Activated T-helper 1 cell treated with anti-CD3 and anti-CD28 coated beads, Interleukin-2, amount 50 U/mL, for 16 hours (primary cell): ENCODE data around the gene FOXRED2.
"Not testable (repeated sequence)": the region's sequence is repeated elsewhere in the genome, so short reads cannot be mapped to it uniquely, and the experiment has no call there.

Experiments
- DNase-seq, 2 donors: peaks; one replicate each; pipeline ENCODE4 v3.0.0-alpha.2; 2020; ENCODE audit warnings: low read depth in 1 of 2, low spot score in 1 of 2

The FOXRED2 gene

DNA sequence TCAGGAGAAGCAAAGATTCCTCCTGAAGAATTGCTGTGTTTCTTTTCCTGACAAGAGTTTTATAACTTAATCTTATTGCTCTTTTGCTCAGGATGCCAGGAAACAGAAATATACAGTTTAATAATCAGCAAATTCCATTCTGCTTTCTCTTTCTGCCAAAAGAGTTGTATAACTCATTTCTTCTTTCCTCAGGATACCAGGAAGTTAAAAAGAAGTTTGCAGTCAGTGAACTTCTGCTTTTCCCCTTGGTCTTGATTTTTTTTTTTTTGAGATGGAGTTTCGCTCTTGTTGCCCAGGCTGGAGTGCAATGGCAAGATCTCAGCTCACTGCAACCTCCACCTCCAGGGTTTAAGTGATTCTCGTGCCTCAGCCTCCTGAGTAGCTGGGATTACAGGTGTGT, 13.1 kb upstream of the FOXRED2 start:
- not testable (repeated sequence) for DNase-seq

DNA sequence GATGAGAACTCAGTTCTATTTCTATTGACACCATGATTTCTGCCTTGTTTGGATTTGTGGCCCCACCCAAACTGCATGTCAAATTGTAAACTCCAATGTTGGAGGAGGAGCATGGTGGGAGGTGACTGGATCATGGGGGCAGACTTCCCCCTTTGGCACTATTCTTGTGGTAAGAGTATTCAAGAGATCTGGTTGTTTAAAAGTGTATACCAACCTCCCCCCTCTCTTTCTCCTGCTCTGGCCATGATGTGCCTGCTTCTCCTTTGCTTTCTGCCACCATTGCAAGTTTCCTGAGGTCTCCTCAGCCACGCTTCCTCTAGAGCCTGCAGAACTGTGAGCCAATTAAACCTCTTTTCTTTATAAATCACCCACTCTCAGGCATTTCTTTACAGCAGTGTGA, 7.9 kb upstream of the FOXRED2 start:
- no peak for DNase-seq

GRCh38 chr22:36512991-36513390, 6.2 kb upstream of the FOXRED2 start:
- no peak for DNase-seq

DNA sequence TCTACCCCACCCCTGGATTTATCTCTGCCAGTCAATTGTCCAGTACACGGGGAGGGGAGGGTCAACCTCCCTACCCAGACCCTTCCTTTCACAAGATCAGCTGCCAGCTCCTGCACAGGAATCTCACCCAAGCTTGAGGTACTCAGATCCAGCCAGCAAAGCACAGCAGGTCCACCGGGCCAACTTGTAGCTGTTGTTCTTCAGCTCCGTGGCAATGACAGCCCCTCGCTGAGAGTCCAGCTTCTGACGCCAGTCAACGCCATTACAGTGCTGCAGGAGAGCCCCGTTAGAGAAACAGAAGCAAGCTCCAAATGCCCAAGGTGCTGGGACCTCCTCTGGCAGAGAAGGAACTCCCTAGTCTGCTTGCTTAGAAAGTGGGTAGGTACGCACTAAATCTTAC, 5.5 kb upstream of the FOXRED2 start:
- DNase-seq = no peak

- no peak for DNase-seq
These were observed 4.4 kb upstream of the FOXRED2 start for GRCh38 chr22:36510966-36511881.

DNA sequence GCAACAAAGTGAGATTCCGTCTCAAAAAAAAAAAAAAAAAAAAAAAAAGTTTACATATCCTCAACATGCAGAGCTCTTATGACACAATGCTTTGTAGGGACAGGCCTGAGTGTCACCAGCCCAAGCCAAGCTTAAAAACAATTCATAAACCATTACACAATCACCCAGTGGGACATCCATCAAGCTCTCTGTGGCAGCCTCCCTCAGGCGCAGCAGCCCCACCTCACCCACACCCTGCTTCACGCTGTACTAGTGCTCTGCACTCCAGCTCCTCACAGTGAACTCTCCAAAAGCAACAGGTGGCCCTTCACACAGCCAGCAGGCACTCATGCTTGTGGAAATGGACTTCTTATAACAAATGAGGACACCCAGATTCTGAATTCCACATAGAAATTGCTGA, 3.5 kb upstream of the FOXRED2 start:
- no peak for DNase-seq

DNA sequence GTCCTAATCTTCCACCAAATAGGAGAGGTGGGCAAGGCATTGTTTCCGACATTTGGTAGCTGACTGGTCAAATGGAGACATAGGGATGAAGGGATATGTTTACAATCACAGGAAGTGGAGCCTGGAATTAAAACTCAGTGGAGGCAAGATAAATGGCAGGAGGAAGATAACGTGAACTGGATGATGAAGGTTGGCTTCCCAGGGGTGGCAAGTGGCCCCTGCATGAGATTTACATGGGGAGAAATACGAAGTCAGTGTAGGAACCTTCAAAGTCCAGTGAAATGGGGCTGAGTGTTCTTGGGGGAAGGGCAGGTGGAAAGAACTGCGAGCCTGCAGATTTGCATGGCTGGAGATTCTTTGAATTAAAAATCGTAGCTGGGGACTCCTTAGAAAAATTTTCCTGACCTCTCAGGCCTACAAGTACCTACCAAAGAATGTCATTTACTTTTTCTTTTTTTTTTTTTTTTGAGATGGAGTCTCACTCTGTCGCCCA, 724 bp upstream of the FOXRED2 start:
- no peak for DNase-seq

DNA sequence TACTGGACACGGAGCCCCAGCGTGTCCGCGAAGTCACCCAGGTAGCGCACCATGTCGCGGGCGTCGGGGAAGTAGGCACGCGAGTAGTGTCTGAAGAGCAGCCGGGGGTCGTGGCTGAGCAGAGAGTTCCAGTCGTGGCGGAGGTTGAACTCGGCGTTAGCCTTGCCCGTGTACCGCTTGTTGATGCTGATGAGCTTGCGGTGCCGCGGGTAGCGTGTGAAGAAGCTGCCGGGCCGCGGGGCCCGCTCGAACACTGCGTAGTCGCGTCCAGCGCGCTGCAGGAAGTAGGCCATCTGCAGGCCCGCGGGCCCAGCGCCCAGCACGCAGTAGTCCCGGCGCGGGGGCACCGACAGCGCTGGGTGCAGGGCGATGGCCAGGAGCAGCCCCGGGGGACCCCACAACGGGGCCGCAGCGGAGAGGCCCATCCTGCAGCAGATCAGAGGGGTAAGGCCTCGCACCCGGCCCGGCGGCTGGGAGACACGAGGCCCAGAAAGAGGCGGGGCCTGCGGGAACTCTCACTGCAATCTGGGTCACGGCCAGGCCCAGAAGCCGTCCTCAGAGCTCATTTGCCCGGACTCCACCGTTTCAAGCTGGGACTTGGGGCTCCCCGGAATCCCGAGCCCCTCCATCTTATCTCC, 723 bp downstream of the FOXRED2 start:
- no peak for DNase-seq

DNA sequence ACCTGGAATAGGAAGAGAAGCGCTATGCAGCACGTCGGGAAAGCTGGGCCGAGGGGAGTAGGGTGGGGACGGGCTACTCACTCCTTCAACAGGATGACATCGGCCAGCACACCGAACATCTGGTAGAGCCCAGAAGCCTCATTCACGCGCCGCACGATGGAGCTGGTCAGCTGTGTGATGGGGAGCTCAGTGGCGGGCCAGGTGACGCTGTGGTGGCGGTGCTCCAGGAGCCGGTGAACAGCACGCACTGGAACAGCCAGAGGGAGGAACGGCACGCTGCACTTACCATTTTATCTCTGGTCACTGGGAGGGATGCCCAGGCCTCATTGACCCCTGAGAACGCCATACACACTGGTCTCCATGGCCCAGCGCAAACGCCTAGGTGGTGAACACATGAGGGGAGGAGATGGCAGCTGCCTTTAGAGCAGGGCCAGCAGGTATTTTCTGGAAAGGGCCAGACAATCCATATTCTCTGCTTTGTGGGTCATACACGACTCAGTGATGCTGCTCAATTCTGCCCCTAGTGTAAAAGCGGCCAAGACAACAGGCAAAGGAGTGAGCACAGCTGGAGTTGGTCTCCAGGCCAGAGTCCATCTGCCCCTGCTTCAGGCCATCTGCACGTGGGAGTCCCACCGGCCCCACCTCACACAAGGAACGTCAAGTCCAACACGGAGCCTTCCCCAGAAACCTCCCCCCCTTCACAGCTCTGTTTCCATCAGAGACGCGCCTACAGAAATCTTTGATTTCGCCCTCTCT, 8.8 kb downstream of the FOXRED2 start:
- DNase-seq = no peak

DNA sequence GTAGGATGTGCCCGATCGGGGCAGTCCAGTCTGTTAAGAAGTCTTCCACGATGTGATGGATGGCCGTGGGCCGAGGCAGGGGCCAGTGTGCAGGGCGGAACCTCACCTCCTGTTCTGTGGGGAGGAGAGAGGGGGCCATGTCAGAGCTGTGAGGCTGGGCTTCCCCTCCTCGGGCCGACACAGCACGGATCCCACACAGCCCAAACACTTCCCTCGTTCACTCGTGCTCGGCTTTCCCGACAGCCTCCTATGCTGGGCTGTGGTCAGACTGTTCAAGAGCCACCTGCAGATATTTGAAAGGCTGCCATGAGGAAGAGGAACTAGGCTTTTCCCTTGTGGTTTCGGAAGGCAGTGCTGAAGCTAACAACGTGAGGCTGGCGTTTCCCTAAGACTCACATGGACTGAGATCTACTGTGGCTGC, 13.1 kb downstream of the FOXRED2 start:
- no peak for DNase-seq

- DNase-seq = no peak
These were observed 14.7 kb downstream of the FOXRED2 start for GRCh38 chr22:36492109-36492508.

GRCh38 chr22:36491155-36491554, 15.7 kb downstream of the FOXRED2 start:
- DNase-seq = no peak

- DNase-seq = peak; percentile 30 to 31
These were observed 20.0 kb downstream of the FOXRED2 start for GRCh38 chr22:36486619-36487384.

DNA sequence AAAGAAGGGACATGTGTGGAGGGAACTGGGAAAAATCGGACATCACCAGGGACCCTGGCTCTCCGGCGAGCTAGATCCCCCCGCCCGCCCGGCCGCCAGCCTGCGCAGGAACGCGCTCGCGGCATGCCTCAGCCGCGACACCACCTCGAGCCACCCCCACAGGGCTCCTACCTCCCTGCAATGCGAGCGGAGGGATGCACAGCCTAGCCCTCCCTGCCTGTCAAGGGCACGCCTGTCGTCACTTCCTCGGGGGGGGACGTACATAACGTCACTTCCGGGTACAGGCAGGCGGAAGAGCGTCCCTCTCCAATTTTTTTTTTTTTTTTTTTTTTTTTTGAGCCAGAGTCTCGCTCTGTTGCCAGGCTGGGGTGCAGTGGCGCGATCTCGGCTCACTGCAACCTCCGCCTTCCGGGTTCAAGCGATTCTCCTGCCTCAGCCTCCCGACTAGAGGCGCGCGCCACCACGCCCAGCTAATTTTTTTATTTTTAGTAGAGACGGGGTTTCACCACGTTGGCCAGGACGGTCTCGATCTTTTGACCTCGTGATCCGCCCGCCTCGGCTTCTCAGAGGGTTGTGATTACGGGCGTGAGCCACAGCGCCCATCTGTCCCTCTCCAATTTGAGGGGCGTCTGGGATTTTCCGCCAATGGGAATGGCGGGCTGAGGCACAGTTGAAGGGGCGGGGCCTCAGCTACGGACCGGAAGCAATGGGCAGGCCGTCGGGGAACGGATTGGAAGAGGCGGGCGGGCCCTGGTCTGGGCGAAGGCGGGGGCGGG, 25.3 kb downstream of the FOXRED2 start, which contains the start of gene TXN2:
Gene TXN2, minus strand, starts transcription at position 248 of the 776 bp plus-strand sequence. CDS start 803 bp downstream, outside the sequence.
- DNase-seq = peak; percentile 89 to 93

DNA sequence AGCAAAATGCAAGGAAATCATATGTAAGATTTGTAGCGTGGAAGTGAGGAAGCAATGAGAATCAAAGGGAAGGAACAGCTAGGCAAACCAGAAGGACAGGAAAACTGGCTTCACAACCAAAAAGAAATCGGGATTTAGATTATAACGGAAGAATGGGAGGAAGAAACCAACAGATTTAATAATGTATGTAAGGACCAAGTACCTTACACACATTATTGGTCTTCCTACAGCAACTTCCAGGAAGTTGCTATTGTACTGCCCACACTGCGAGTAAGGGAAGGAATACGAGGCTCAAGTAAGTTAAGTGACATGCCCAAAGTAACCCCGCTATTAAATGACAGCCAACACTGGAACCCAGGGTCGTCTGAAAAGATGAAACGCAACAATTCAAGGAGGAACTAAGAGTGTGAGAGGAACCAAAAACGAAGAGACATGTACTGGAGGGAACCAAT, 25.9 kb downstream of the FOXRED2 start:
- DNase-seq = no peak

DNA sequence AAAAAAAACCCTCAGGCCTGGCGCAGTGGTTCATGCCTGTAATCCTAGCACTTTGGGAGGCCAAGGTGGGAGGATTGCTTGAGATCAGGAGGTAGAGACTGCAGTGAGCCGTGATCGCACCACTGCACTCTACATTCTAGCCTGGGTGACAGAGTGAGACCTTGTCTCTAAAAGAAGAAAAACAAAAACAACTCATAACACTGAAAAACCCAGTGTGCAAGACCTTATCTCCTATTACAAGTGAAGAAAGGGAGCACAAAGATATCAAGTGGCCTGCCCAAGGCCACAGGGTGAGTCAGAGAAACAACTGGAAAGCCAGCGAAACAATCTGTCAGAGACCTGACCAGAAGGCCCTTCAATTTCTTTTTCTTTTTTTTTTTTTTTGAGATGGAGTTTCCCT, 27.9 kb downstream of the FOXRED2 start:
- DNase-seq = no peak

GRCh38 chr22:36475341-36475740, 31.5 kb downstream of the FOXRED2 start:
- DNase-seq = no peak

DNA sequence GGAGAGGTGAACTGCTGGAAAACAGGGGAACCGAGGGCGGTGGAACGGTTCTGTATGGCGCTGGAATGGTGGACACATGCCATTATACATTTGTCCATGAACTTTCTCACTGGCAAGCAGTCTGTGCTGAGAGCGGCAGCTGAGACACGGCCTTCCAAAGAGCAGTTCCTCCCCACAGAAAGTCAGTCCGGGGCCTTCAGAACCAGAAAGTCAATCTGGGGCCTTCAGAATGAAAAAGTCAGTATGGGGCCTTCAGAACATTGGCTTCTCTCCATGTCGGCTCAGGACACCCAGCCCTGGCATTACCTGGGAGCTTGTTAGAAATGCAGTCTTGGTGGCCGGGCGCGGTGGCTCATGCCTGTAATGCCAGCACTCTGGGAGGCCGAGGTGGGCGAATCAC, 34.2 kb downstream of the FOXRED2 start:
- no peak for DNase-seq

DNA sequence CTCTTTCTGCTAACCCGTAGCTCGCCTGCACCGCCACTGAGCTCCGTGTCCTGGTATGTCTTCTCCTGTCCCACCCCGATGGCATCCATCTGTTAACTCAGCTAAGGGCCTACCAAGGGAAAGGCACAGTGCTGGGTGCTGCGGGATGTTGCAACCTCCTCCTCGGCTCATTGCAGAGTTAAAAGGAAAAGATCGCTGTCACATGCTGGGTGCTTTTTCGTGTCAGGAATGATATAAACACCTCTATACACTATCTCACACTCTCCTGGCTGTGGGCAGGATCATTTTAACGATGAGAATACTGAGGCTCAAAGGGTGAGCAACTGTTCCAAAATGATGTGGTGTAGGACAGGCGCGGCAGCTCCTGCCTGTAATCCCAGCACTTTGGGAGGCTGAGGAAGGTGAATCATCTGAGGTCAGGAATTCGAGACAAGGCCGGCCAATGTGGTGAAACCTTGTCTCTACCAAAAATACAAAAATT, 35.5 kb downstream of the FOXRED2 start:
- no peak for DNase-seq

DNA sequence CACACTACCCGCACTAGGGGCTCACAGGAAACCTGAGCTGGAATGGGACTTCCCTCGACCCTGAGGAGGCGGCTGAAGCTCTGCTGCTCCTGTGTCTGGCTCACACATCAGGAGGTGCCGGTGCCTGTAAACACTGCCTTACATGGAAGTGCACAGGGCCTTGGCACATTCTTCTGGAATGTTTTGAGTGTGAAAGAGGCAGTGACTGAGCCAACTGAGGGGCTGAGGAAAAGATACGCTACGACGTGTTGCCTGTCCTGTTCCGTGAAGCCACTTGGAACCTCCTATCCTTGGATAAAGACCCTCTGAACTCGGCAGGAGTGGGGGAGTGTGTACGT, 35.9 kb downstream of the FOXRED2 start:
- no peak for DNase-seq
